Thoracic aorta (tissue), 2 donors: ENCODE data around the gene RNF138. TPM values are rescaled to one million over a fixed set of nuclear protein-coding genes. Genes with fewer than 3 reads are reported as not detected.
"Not testable (repeated sequence)": the region's sequence is repeated elsewhere in the genome, so short reads cannot be mapped to it uniquely, and the experiment has no call there.

Source experiments
- ATAC-seq: fragments of 150-250 bp; one replicate; pipeline ENCODE4 v1.8.0; 2017; ENCODE audit warnings: low read depth; ENCODE audit not compliant: insufficient number of reproducible peaks, low FRiP score
- DNase-seq: peaks from one replicate; pipeline ENCODE4 v3.0.0-alpha.2; 2020; ENCODE audit warnings: low spot score
- H3K27ac ChIP-seq, 2 donors: fragments of 200-600 bp; sonication (generic); 1 replicate in 1 of 2; 2 replicates in 1 of 2; pipeline ENCODE4 v1.5.1; 2016; ENCODE audit warnings: mild to moderate bottlenecking in 2 of 2, moderate library complexity in 2 of 2
- H3K27me3 ChIP-seq: fragments of 200-600 bp; sonication (generic); replicated peaks from 2 replicates; pipeline ENCODE4 v1.6.0; 2016; ENCODE audit warnings: mild to moderate bottlenecking; ENCODE audit not compliant: insufficient read depth
- H3K36me3 ChIP-seq: fragments of 200-600 bp; sonication (generic); one replicate; pipeline ENCODE4 v1.5.1; 2016
- H3K4me1 ChIP-seq, 2 donors: fragments of 200-600 bp; sonication (generic); 1 replicate in 1 of 2; 2 replicates in 1 of 2; pipeline versions ENCODE4 v1.5.1 to v1.6.0; 2016; ENCODE audit warnings: low read depth in 2 of 2, mild to moderate bottlenecking in 1 of 2; ENCODE audit not compliant: control insufficient read depth in 1 of 2
- H3K4me3 ChIP-seq: fragments of 200-600 bp; sonication (generic); 2 replicates; pipeline ENCODE4 v1.5.1; 2016; ENCODE audit warnings: mild to moderate bottlenecking
- H3K9me3 ChIP-seq: fragments of 200-600 bp; sonication (generic); 2 replicates; pipeline ENCODE4 v1.5.1; 2016
- CTCF ChIP-seq: fragments of 200-600 bp; sonication (generic); IDR thresholded peaks from one replicate; pipeline ENCODE4 v1.5.1; 2019; ENCODE audit warnings: antibody characterized with exemption
- total RNA-seq, 2 donors: library from RNA; depleted of rRNA; stranded (reverse); fragments of >200 nt; gene quantifications; one replicate each; pipeline versions ENCODE4 v1.1.0 to v1.2.3, GENCODE V29; 2016

Gene RNF138
- total RNA-seq, 2 donors from 2014 or later, result 17.7 to 18.5 TPM

- H3K27ac ChIP-seq, result no peak overlapping the region
- DNase-seq (no peak), ATAC-seq (no peak)
- H3K4me3 ChIP-seq, result no peak overlapping the region
- H3K4me1 ChIP-seq, result no peaks in the 10 kb centered on the region
- no peak for TF ChIP-seq CTCF
- H3K27me3 ChIP-seq, result no peaks in the 10 kb centered on the region
- no peaks in the 10 kb centered on the region for H3K36me3 ChIP-seq
- no peaks in the 10 kb centered on the region for H3K9me3 ChIP-seq
Measured at GRCh38 chr18:32173654-32174053, 82.0 kb downstream of the RNF138 start.

- no peak for TF ChIP-seq CTCF
- H3K4me3 ChIP-seq, result no peak overlapping the region
- no peaks in the 10 kb centered on the region for H3K36me3 ChIP-seq
- no peaks in the 10 kb centered on the region for H3K4me1 ChIP-seq
- ATAC-seq, result no peak
- H3K27ac ChIP-seq, result no peak overlapping the region
- DNase-seq, result no peak
- H3K27me3 ChIP-seq, result no peaks in the 10 kb centered on the region
- no peaks in the 10 kb centered on the region for H3K9me3 ChIP-seq
Measured at GRCh38 chr18:32174719-32175118, 83.0 kb downstream of the RNF138 start.

- ATAC-seq (no peak), DNase-seq (no peak)
- Histone ChIP-seq H3K27ac (no peak overlapping the region), H3K4me3 (no peak overlapping the region), H3K4me1 (no peaks in the 10 kb centered on the region), H3K36me3 (no peaks in the 10 kb centered on the region), H3K27me3 (no peaks in the 10 kb centered on the region), H3K9me3 (no peaks in the 10 kb centered on the region)
- TF ChIP-seq CTCF, result no peak
Measured at GRCh38 chr18:32175265-32175664, 83.6 kb downstream of the RNF138 start.

- H3K4me3 ChIP-seq, result not testable (repeated sequence)
Measured at GRCh38 chr18:32176745-32177144, 85.1 kb downstream of the RNF138 start.

GRCh38 chr18:32177530-32177929 lies 85.9 kb downstream of the RNF138 start:
- no peaks in the 10 kb centered on the region for H3K9me3 ChIP-seq
- no peak for DNase-seq
- no peaks in the 10 kb centered on the region for H3K4me1 ChIP-seq
- no peak for ATAC-seq
- no peak for TF ChIP-seq CTCF
- H3K27me3 ChIP-seq, result no peaks in the 10 kb centered on the region
- no peaks in the 10 kb centered on the region for H3K36me3 ChIP-seq
- no peak overlapping the region for H3K27ac ChIP-seq
- no peak overlapping the region for H3K4me3 ChIP-seq

More at GRCh38 chr18:32176745-32177144, 85.1 kb downstream of the RNF138 start:
- DNase-seq, ATAC-seq, H3K27ac ChIP-seq, H3K4me1 ChIP-seq, H3K9me3 ChIP-seq, H3K27me3 ChIP-seq, H3K36me3 ChIP-seq: not testable (repeated sequence)

Other genes starting within 250 kb of the RNF138 start
- gene TRAPPC8, start 148.7 kb upstream of the RNF138 start, total RNA-seq, result 10 to 100 TPM; 25.7 to 31.0 TPM
- 1 to 10 TPM; 2.2 to 4.6 TPM for gene RNF125, start 73.0 kb upstream of the RNF138 start, total RNA-seq
- not detected for gene MEP1B, start 98.2 kb downstream of the RNF138 start, total RNA-seq